Neuron (in vitro differentiated cells): Measurements from ENCODE around the gene SVIL.

Experiments
- H2AFZ ChIP-seq: one replicate; pipeline ENCODE4 v1.6.1; 2013; ENCODE audit warnings: low read depth, mild to moderate bottlenecking, inconsistent platforms, low read length, moderate library complexity
- H3K27me3 ChIP-seq: one replicate; pipeline ENCODE4 v1.6.1; 2013; ENCODE audit warnings: low read length; ENCODE audit not compliant: insufficient read depth
- H3K36me3 ChIP-seq: one replicate; pipeline ENCODE4 v1.6.1; 2013; ENCODE audit warnings: low read length; ENCODE audit not compliant: insufficient read depth
- H3K4me1 ChIP-seq: one replicate; pipeline ENCODE4 v1.6.1; 2013; ENCODE audit warnings: low read length; ENCODE audit not compliant: insufficient read depth
- H3K4me3 ChIP-seq: 2 replicates; pipeline ENCODE4 v1.5.1; 2013; ENCODE audit warnings: mild to moderate bottlenecking, low read length, moderate library complexity
- H3K9me3 ChIP-seq: one replicate; pipeline ENCODE4 v1.6.1; 2013; ENCODE audit warnings: low read length

SVIL gene

GRCh38 chr10:29663718-29664117 is 28.9 kb upstream of the SVIL start:
- no peak overlapping the region for H3K4me3 ChIP-seq
- H3K27me3 ChIP-seq = no peaks in the 10 kb centered on the region
- H2AFZ ChIP-seq = no peak overlapping the region
- peaks cover under 1% of the 10 kb centered on the region for H3K36me3 ChIP-seq
- peaks cover 3% of the 10 kb centered on the region for H3K9me3 ChIP-seq
- H3K4me1 ChIP-seq = peaks cover 5% of the 10 kb centered on the region

GRCh38 chr10:29658984-29659965 is 24.5 kb upstream of the SVIL start:
- no peaks in the 10 kb centered on the region for H3K27me3 ChIP-seq
- H3K36me3 ChIP-seq = peaks cover 12% of the 10 kb centered on the region
- H3K9me3 ChIP-seq = peaks cover 17% of the 10 kb centered on the region
- no peak overlapping the region for H2AFZ ChIP-seq
- H3K4me1 ChIP-seq = peaks cover 5% of the 10 kb centered on the region
- no peak overlapping the region for H3K4me3 ChIP-seq

GRCh38 chr10:29657719-29658274 is 23.0 kb upstream of the SVIL start:
- Histone ChIP-seq H3K4me1 (peaks cover 5% of the 10 kb centered on the region), H3K4me3 (no peak overlapping the region), H3K9me3 (peaks cover 14% of the 10 kb centered on the region), H3K36me3 (peaks cover 12% of the 10 kb centered on the region), H2AFZ (no peak overlapping the region), H3K27me3 (no peaks in the 10 kb centered on the region)

GRCh38 chr10:29656451-29656992 is 21.8 kb upstream of the SVIL start:
- Histone ChIP-seq H3K36me3 (peaks cover 12% of the 10 kb centered on the region), H2AFZ (no peak overlapping the region), H3K4me1 (peaks cover 5% of the 10 kb centered on the region), H3K27me3 (no peaks in the 10 kb centered on the region), H3K9me3 (peaks cover 14% of the 10 kb centered on the region), H3K4me3 (no peak overlapping the region)

GRCh38 chr10:29652192-29652591 is 17.4 kb upstream of the SVIL start:
- H3K9me3 ChIP-seq = peaks cover 8% of the 10 kb centered on the region
- no peak overlapping the region for H3K4me3 ChIP-seq

GRCh38 chr10:29651767-29652166 is 17.0 kb upstream of the SVIL start:
- peaks cover 2% of the 10 kb centered on the region for H3K36me3 ChIP-seq
- no peak overlapping the region for H3K4me3 ChIP-seq
- H2AFZ ChIP-seq = no peak overlapping the region
- peaks cover 8% of the 10 kb centered on the region for H3K9me3 ChIP-seq
- peaks cover 12% of the 10 kb centered on the region for H3K4me1 ChIP-seq
- no peaks in the 10 kb centered on the region for H3K27me3 ChIP-seq

More at GRCh38 chr10:29652192-29652591, 17.4 kb upstream of the SVIL start:
- Histone ChIP-seq H3K36me3 (peaks cover 6% of the 10 kb centered on the region), H2AFZ (no peak overlapping the region), H3K4me1 (peaks cover 12% of the 10 kb centered on the region), H3K27me3 (no peaks in the 10 kb centered on the region)

GRCh38 chr10:29650552-29650944 is 15.8 kb upstream of the SVIL start:
- Histone ChIP-seq H3K9me3 (peaks cover 4% of the 10 kb centered on the region), H3K36me3 (no peaks in the 10 kb centered on the region), H2AFZ (no peak overlapping the region), H3K4me1 (peaks cover 12% of the 10 kb centered on the region), H3K27me3 (no peaks in the 10 kb centered on the region), H3K4me3 (no peak overlapping the region)

- Histone ChIP-seq H3K27me3 (no peaks in the 10 kb centered on the region), H3K4me1 (peaks cover 12% of the 10 kb centered on the region), H3K36me3 (no peaks in the 10 kb centered on the region), H3K4me3 (no peak overlapping the region), H2AFZ (no peak overlapping the region), H3K9me3 (peaks cover 3% of the 10 kb centered on the region)
These were observed 15.1 kb upstream of the SVIL start for GRCh38 chr10:29649561-29650551.

- no peaks in the 10 kb centered on the region for H3K27me3 ChIP-seq
- H3K4me3 ChIP-seq = no peak overlapping the region
- peaks cover 12% of the 10 kb centered on the region for H3K4me1 ChIP-seq
- no peaks in the 10 kb centered on the region for H3K36me3 ChIP-seq
- H2AFZ ChIP-seq = no peak overlapping the region
- H3K9me3 ChIP-seq = no peaks in the 10 kb centered on the region
These were observed 14.2 kb upstream of the SVIL start for GRCh38 chr10:29648983-29649268.

- Histone ChIP-seq H2AFZ (no peak overlapping the region), H3K9me3 (no peaks in the 10 kb centered on the region), H3K27me3 (no peaks in the 10 kb centered on the region), H3K4me3 (no peak overlapping the region), H3K36me3 (no peaks in the 10 kb centered on the region), H3K4me1 (peaks cover 12% of the 10 kb centered on the region)
These were observed 13.6 kb upstream of the SVIL start for GRCh38 chr10:29648114-29648982.

GRCh38 chr10:29647478-29647877 is 12.7 kb upstream of the SVIL start:
- Histone ChIP-seq H2AFZ (no peak overlapping the region), H3K4me3 (no peak overlapping the region), H3K36me3 (no peaks in the 10 kb centered on the region), H3K4me1 (peaks cover 12% of the 10 kb centered on the region), H3K9me3 (peaks cover 2% of the 10 kb centered on the region), H3K27me3 (no peaks in the 10 kb centered on the region)

- H3K27me3 ChIP-seq = no peaks in the 10 kb centered on the region
- no peak overlapping the region for H2AFZ ChIP-seq
- no peaks in the 10 kb centered on the region for H3K36me3 ChIP-seq
- no peak overlapping the region for H3K4me3 ChIP-seq
- H3K9me3 ChIP-seq = peaks cover 2% of the 10 kb centered on the region
- H3K4me1 ChIP-seq = peaks cover 12% of the 10 kb centered on the region
These were observed 12.2 kb upstream of the SVIL start for GRCh38 chr10:29646960-29647461.
